T-helper 1 cell treated with Interleukin-12 subunit alpha and Interleukin-12 subunit beta and Interleukin-4 antibody, amounts not matched to agents 30 ng/mL and 1 ng/mL, for 36 hours (primary cell): ENCODE data around the gene SPPL3. TPM values are rescaled to one million over a fixed set of nuclear protein-coding genes. Genes with fewer than 3 reads are reported as not detected.

Experiments used
- intact Hi-C: fragments of 100-400 bp; cut with micrococcal nuclease; formaldehyde crosslinking; loops from one replicate; pipeline ENCODE4 v1.15.1; 2024
- total RNA-seq: library from RNA; stranded (reverse); gene quantifications from 2 replicates; pipeline ENCODE4 v1.2.3, GENCODE V29; 2022

Gene SPPL3
- total RNA-seq, 1 donor from 2014 or later: 32.7 TPM

GRCh38 chr12:120822832-120823503 lies 81.2 kb downstream of the SPPL3 start:
- intact Hi-C loops: loop anchor here (1.0 kb wide), 1 partner anchor 15 kb away; no protein-coding TSS in a partner anchor

- intact Hi-C loops: loop anchor here (1.0 kb wide), 1 partner anchor 16 kb away; no protein-coding TSS in a partner anchor
These were observed 82.3 kb downstream of the SPPL3 start for GRCh38 chr12:120821878-120822277.

- intact Hi-C loops: no loop called here
These were observed 83.2 kb downstream of the SPPL3 start for GRCh38 chr12:120820884-120821510.

DNA sequence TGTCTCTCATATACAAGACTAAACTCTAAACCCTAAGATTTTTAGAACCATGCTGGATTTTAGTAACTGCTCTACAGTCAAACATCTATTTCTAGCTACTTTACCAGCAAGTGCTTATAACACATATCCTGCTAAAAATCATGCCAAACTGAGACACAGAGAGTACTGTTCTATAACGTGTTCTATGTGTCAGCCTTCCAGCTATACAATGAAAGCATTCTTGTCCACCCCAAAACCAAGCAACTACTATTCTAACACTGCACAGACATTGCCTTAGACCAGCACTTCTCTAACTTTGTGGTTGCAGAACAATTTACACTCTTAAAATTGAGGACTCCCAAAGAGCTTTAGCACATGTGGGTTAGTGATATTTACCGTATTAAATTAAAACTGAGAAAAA lies 85.7 kb downstream of the SPPL3 start:
- intact Hi-C loops: no loop called here

- intact Hi-C loops: no loop called here
These were observed 86.4 kb downstream of the SPPL3 start for GRCh38 chr12:120817559-120818330.

DNA sequence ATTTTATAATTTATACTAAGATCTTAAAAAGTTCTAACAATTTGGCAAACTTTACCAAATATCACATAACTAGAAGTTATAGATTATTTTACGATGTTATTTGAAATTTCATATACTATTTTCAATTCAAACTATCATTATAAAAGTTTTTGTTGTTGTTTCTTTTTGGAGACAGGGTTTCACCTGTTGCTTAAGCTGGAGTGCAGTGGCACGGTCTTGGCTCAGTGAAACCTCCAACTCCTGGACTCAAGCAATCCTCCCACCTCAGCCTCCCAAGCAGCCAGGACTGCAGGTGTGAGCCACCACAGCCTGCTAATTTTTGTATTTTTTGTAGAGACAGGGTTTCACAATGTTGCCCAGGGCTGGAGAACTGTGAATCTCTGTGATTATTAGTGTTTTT lies 87.8 kb downstream of the SPPL3 start:
- intact Hi-C loops: no loop called here

DNA sequence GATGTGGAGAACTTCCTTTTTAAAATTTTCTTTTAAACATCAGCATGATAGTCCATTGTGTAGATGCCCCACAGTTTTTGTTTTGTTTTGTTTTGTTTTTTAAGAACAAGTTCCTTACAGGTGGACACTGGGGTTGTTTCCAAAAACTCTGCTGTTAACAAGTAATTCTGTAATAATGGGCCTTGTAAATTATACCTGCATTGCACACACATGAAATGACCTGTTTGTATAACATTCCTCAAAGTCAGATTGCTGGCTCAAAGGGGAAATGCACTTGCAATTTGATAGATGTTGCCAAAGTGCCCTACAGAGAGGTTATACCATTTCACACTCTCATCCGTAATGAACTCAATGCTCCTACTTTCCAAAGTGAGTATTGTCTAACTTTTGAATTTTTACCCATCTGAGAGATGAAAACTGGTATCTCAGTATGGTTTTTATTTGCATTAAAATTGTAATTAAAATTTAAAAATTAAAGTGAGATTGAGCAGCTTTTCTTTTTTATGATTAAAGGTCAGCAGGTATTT lies 89.2 kb downstream of the SPPL3 start:
- intact Hi-C loops: no loop called here

GRCh38 chr12:120814203-120814902 lies 89.8 kb downstream of the SPPL3 start:
- intact Hi-C loops: no loop called here

- intact Hi-C loops: no loop called here
These were observed 90.5 kb downstream of the SPPL3 start for GRCh38 chr12:120813588-120814153.

- intact Hi-C loops: no loop called here
These were observed 94.1 kb downstream of the SPPL3 start for GRCh38 chr12:120810021-120810420.

DNA sequence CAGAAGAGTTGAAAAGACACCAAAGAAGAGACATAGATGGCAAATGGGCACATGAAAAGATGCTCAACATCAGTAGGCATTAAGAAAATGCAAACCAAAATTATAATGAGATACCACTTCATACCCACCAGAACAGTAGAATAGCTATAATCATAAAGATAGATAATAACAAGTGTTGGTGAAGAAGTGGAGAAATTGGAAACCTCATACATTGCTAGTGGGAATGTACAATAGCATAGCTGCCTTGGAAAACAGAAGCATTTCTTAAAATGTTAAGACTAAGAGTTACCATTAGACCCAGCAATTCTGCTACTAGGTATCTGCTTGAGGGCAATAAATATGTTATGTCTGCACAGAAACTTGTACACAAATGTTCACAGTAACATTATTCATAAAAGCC lies 99.7 kb downstream of the SPPL3 start:
- intact Hi-C loops: no loop called here

DNA sequence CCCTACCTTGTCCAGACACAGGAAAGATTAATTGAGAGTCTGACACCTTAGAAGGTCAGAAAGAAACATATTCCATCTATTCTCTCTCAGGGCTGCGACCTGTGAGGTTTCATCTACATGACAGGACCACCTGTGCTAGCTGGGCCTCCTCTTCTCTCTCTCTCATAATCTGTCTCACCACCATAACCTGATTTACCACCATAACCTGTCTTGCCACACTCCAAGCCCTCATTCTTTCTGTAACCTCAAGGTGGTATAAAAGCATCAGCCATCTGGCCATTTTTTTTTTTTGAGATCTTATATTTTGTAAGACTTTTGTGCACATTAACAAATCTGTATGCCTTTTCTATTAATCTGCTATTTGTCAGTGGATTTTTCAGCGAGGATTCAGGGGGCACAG lies 103.0 kb downstream of the SPPL3 start:
- intact Hi-C loops: no loop called here

GRCh38 chr12:120800665-120801064 lies 103.5 kb downstream of the SPPL3 start:
- intact Hi-C loops: no loop called here

- intact Hi-C loops: no loop called here
These were observed 104.7 kb downstream of the SPPL3 start for GRCh38 chr12:120799243-120800045.

DNA sequence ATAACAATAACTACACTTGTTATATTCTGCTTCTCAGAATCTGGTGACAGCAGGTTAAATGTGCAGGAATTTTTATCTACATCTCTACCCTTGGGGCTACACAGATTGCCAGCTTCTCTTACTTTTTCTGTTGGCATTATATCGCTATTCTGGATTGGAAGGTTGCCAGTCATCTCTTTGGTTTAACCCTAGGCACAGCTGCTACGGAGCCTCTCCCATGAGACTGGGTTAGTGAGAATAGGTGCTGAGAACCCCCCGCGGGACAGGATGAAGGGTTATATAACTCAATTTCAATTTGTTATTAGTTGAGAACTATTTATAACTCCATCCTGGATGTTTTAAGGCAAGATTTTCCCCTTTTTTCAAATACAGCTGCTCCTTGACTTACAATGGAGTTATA lies 105.5 kb downstream of the SPPL3 start:
- intact Hi-C loops: no loop called here

- intact Hi-C loops: no loop called here
These were observed 106.2 kb downstream of the SPPL3 start for GRCh38 chr12:120797677-120798642.

DNA sequence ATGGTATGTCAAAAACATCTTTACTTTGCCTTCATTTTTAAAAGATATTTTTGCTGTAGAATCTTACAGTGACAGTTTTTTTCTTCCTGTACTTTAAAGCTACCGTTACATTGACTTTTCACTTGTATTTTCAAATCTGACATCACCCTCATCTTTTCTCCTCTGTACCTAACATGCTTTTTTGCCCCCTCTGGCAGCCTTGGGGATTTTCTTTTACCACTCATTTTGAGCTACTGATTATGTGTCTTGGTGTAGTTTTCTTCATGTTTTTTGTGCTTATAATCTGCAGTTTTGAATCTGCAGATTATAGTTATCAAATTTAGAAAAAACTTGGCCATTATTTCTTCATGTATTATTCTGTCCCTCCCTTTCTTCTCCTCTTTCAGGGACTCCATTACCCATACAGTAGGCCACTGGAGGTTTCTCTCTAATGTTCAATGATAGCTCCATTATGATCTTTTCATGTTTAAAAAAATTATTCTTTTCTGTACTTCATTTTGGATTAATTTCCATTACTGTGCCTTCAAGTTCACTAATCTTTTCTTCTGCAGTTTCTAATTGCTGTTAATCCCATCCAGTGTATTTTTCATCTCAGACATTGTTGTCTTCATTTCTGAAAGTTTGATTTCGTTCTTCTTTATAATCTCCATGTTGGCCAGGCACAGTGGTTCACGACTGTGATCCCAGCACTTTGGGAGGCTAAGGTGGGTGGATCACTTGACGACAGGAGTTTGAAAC lies 108.5 kb downstream of the SPPL3 start:
- intact Hi-C loops: no loop called here

DNA sequence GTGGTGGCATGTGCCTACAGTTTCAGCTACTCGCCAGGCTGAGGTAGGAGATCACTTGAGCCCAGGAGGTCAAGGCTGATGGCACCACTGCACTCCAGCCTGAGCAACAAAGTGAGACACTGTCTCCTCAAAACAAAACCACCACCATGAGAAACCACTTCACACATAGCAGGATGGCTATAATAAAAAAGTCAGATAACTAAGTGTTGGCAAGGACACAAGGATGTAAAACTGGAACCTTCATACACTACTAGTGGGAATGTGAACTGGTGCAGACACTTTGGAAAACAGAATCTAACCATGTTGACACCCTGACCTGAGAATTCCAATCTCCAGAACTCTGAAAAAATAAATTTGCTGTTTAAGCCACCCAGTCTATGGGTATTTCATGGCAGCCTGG lies 110.8 kb downstream of the SPPL3 start:
- intact Hi-C loops: no loop called here
